Choroid plexus epithelial cell (primary cell): ENCODE results near the gene TRANK1.
"Not testable (repeated sequence)": the region's sequence is repeated elsewhere in the genome, so short reads cannot be mapped to it uniquely, and the experiment has no call there.

Experiments
- DNase-seq: peaks from one replicate; pipeline ENCODE4 v3.0.0-alpha.2; 2010; ENCODE audit warnings: low read depth
- H3K4me3 ChIP-seq: 2 replicates; pipeline ENCODE4 v1.5.1; 2011; ENCODE audit warnings: low read depth, mild to moderate bottlenecking, control low read depth, low read length, moderate library complexity
- TF ChIP-seq, protein P1 (sequence below): conservative IDR thresholded peaks from 2 replicates; pipeline ENCODE4 v1.5.1; 2011; ENCODE audit warnings: low read depth, mild to moderate bottlenecking, control low read depth, inconsistent platforms, low read length, moderate library complexity

TRANK1 gene

GRCh38 chr3:36890261-36890660 is 54.6 kb downstream of the TRANK1 start:
- no peak overlapping the region for H3K4me3 ChIP-seq
- DNase-seq = no peak
- TF ChIP-seq, protein P1, sequence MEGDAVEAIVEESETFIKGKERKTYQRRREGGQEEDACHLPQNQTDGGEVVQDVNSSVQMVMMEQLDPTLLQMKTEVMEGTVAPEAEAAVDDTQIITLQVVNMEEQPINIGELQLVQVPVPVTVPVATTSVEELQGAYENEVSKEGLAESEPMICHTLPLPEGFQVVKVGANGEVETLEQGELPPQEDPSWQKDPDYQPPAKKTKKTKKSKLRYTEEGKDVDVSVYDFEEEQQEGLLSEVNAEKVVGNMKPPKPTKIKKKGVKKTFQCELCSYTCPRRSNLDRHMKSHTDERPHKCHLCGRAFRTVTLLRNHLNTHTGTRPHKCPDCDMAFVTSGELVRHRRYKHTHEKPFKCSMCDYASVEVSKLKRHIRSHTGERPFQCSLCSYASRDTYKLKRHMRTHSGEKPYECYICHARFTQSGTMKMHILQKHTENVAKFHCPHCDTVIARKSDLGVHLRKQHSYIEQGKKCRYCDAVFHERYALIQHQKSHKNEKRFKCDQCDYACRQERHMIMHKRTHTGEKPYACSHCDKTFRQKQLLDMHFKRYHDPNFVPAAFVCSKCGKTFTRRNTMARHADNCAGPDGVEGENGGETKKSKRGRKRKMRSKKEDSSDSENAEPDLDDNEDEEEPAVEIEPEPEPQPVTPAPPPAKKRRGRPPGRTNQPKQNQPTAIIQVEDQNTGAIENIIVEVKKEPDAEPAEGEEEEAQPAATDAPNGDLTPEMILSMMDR = no peak

GRCh38 chr3:36881735-36882134 is 63.1 kb downstream of the TRANK1 start:
- TF ChIP-seq, protein P1 = no peak
- DNase-seq = no peak
- no peak overlapping the region for H3K4me3 ChIP-seq

DNA sequence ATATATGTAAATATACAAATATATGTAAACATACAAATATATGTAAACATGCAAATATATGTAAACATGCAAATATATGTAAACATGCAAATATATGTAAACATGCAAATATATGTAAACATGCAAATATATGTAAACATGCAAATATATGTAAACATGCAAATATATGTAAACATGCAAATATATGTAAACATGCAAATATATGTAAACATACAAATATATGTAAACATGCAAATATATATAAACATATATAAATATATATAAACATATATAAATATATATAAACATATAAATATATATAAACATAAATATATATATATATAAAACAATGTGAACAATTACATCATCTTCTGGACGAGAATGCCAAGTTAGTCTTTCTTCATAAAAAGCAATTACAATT is 65.0 kb downstream of the TRANK1 start:
- H3K4me3 ChIP-seq, DNase-seq: not testable (repeated sequence)

GRCh38 chr3:36877930-36878685 is 66.7 kb downstream of the TRANK1 start:
- H3K4me3 ChIP-seq = no peak overlapping the region
- TF ChIP-seq, protein P1 = no peak
- no peak for DNase-seq

- no peak overlapping the region for H3K4me3 ChIP-seq
- no peak for DNase-seq
- TF ChIP-seq, protein P1 = no peak
Observed at GRCh38 chr3:36876181-36876936, 68.5 kb downstream of the TRANK1 start.

GRCh38 chr3:36875397-36875796 is 69.5 kb downstream of the TRANK1 start:
- TF ChIP-seq, protein P1 = no peak
- no peak for DNase-seq
- no peak overlapping the region for H3K4me3 ChIP-seq

- TF ChIP-seq, protein P1 = no peak
- DNase-seq = peak; percentile 45
Observed at GRCh38 chr3:36874424-36874823, 70.4 kb downstream of the TRANK1 start.

More at GRCh38 chr3:36874424-36874823, 70.4 kb downstream of the TRANK1 start:
- no peak overlapping the region for H3K4me3 ChIP-seq
